HL-60 (cell line): ENCODE measurements around the gene GUCY1B1.

ENCODE experiments used
- DNase-seq, 2 experiments: peaks; one replicate each; pipeline ENCODE4 v3.0.0-alpha.2; 2010 to 2020; ENCODE audit warnings: low read depth in 1 of 2, low spot score in 1 of 2
- H3K27ac ChIP-seq: fragments of 250-450 bp; sonication (Bioruptor Pico); replicated peaks from 2 replicates; pipeline ENCODE4 v1.5.1; 2020; ENCODE audit warnings: mild to moderate bottlenecking, moderate library complexity
- H3K27me3 ChIP-seq: fragments of 250-450 bp; sonication (Bioruptor Pico); 2 replicates; pipeline ENCODE4 v1.5.1; 2021; ENCODE audit warnings: mild to moderate bottlenecking, moderate library complexity; ENCODE audit not compliant: insufficient read depth, poor library complexity, severe bottlenecking
- H3K4me3 ChIP-seq: replicated peaks from 2 replicates; pipeline ENCODE4 v1.5.1; 2011; ENCODE audit warnings: mild to moderate bottlenecking, control low read depth, low read length; ENCODE audit not compliant: insufficient read depth
- CTCF ChIP-seq: IDR thresholded peaks from one replicate; pipeline ENCODE4 v1.5.1; 2011; ENCODE audit warnings: low read length, control low read depth, inconsistent platforms; ENCODE audit not compliant: insufficient read depth
- GABPA ChIP-seq: IDR thresholded peaks from 2 replicates; pipeline ENCODE4 v1.6.1; 2012; ENCODE audit warnings: low read depth
- POLR2AphosphoS5 ChIP-seq: IDR thresholded peaks from 2 replicates; pipeline ENCODE4 v1.6.1; 2012; ENCODE audit warnings: low read depth
- SPI1 ChIP-seq: IDR thresholded peaks from 2 replicates; pipeline ENCODE4 v1.6.1; 2012; ENCODE audit warnings: low read depth, mild to moderate bottlenecking, borderline replicate concordance
- TF ChIP-seq, protein P1 (sequence below): IDR thresholded peaks from 2 replicates; pipeline ENCODE4 v1.6.1; 2012; ENCODE audit warnings: low read depth; ENCODE audit not compliant: insufficient replicate concordance

Gene GUCY1B1

GRCh38 chr4:155853189-155853588 lies 94.4 kb downstream of the GUCY1B1 start:
- TF ChIP-seq CTCF: no peak
- TF ChIP-seq, protein P1, sequence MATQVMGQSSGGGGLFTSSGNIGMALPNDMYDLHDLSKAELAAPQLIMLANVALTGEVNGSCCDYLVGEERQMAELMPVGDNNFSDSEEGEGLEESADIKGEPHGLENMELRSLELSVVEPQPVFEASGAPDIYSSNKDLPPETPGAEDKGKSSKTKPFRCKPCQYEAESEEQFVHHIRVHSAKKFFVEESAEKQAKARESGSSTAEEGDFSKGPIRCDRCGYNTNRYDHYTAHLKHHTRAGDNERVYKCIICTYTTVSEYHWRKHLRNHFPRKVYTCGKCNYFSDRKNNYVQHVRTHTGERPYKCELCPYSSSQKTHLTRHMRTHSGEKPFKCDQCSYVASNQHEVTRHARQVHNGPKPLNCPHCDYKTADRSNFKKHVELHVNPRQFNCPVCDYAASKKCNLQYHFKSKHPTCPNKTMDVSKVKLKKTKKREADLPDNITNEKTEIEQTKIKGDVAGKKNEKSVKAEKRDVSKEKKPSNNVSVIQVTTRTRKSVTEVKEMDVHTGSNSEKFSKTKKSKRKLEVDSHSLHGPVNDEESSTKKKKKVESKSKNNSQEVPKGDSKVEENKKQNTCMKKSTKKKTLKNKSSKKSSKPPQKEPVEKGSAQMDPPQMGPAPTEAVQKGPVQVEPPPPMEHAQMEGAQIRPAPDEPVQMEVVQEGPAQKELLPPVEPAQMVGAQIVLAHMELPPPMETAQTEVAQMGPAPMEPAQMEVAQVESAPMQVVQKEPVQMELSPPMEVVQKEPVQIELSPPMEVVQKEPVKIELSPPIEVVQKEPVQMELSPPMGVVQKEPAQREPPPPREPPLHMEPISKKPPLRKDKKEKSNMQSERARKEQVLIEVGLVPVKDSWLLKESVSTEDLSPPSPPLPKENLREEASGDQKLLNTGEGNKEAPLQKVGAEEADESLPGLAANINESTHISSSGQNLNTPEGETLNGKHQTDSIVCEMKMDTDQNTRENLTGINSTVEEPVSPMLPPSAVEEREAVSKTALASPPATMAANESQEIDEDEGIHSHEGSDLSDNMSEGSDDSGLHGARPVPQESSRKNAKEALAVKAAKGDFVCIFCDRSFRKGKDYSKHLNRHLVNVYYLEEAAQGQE: no peak
- TF ChIP-seq GABPA: no peak
- no peak for TF ChIP-seq SPI1
- TF ChIP-seq POLR2AphosphoS5: no peak
- Histone ChIP-seq H3K27me3 (no peaks in the 10 kb centered on the region), H3K27ac (no peak overlapping the region), H3K4me3 (no peak overlapping the region)
- DNase-seq: no peak

GRCh38 chr4:155854582-155855226 lies 95.9 kb downstream of the GUCY1B1 start:
- no peak overlapping the region for H3K4me3 ChIP-seq
- no peak for DNase-seq
- TF ChIP-seq, protein P1: no peak
- TF ChIP-seq SPI1 (no peak), CTCF (no peak), POLR2AphosphoS5 (no peak), GABPA (no peak)
- no peak overlapping the region for H3K27ac ChIP-seq
- H3K27me3 ChIP-seq: no peaks in the 10 kb centered on the region

- H3K27ac ChIP-seq: no peak overlapping the region
- no peak overlapping the region for H3K4me3 ChIP-seq
- DNase-seq: no peak
- TF ChIP-seq POLR2AphosphoS5 (no peak), GABPA (no peak), SPI1 (no peak), CTCF (no peak)
- TF ChIP-seq, protein P1: no peak
- no peaks in the 10 kb centered on the region for H3K27me3 ChIP-seq
These were observed 97.1 kb downstream of the GUCY1B1 start for GRCh38 chr4:155855897-155856296.
